CD8-positive, alpha-beta memory T cell (primary cell): ENCODE results near the gene PREX1. TPM values are rescaled to one million over a fixed set of nuclear protein-coding genes. Genes with fewer than 3 reads are reported as not detected.

Source experiments
- CTCF ChIA-PET: fragments of 350-600 bp; sonication (Branson Sonifier 250); formaldehyde crosslinking; loops from one replicate; lab custom pipeline; 2021; ENCODE audit warnings: antibody characterized with exemption; lab: Charles Lee
- POLR2A ChIA-PET: fragments of 350-600 bp; sonication (Branson Sonifier 250); formaldehyde crosslinking; loops from one replicate; lab custom pipeline; 2021; ENCODE audit warnings: antibody characterized with exemption; lab: Charles Lee
- DNase-seq, 5 donors: peaks; one replicate each; pipeline versions ENCODE4 v3.0.0 to v3.0.0-alpha.2; 2020 to 2022; ENCODE audit warnings: mixed read lengths in 1 of 5
- H3K27ac ChIP-seq: one replicate; pipeline ENCODE4 v1.7.0; 2013; ENCODE audit warnings: low read depth, mild to moderate bottlenecking, low read length, moderate library complexity
- H3K27me3 ChIP-seq: 2 replicates; pipeline ENCODE4 v1.7.0; 2013; ENCODE audit warnings: low read length, mild to moderate bottlenecking; ENCODE audit not compliant: insufficient read depth, poor library complexity, severe bottlenecking
- H3K36me3 ChIP-seq: 2 replicates; pipeline ENCODE4 v1.7.0; 2013; ENCODE audit warnings: mild to moderate bottlenecking, low read length, moderate library complexity; ENCODE audit not compliant: insufficient read depth
- H3K4me1 ChIP-seq: 2 replicates; pipeline ENCODE4 v1.7.0; 2013; ENCODE audit warnings: mild to moderate bottlenecking, low read length, moderate library complexity; ENCODE audit not compliant: insufficient read depth
- H3K4me3 ChIP-seq: 2 replicates; pipeline ENCODE4 v1.7.0; 2013; ENCODE audit warnings: mild to moderate bottlenecking, low read length
- H3K9me3 ChIP-seq: 2 replicates; pipeline ENCODE4 v1.7.0; 2013; ENCODE audit warnings: mild to moderate bottlenecking, low read length
- H3K27ac Mint-ChIP-seq, 8 donors: one replicate each; pipeline ENCODE4 v1.8.0; 2020 to 2021; ENCODE audit warnings: mixed read lengths in 8 of 8, mild to moderate bottlenecking in 6 of 8, inconsistent platforms in 3 of 8, moderate library complexity in 3 of 8
- H3K27me3 Mint-ChIP-seq, 2 donors: one replicate each; pipeline ENCODE4 v1.8.0; 2020 to 2021; ENCODE audit warnings: mixed read lengths in 2 of 2, mild to moderate bottlenecking in 1 of 2, moderate library complexity in 1 of 2
- H3K36me3 Mint-ChIP-seq, 3 donors: one replicate each; pipeline ENCODE4 v1.8.0; 2020 to 2021; ENCODE audit warnings: mixed read lengths in 3 of 3, inconsistent platforms in 1 of 3, mild to moderate bottlenecking in 1 of 3
- H3K4me1 Mint-ChIP-seq, 3 donors: one replicate each; pipeline ENCODE4 v1.8.0; 2020 to 2021; ENCODE audit warnings: mixed read lengths in 3 of 3, inconsistent platforms in 1 of 3, mild to moderate bottlenecking in 1 of 3
- H3K4me3 Mint-ChIP-seq, 7 donors: one replicate each; pipeline ENCODE4 v1.8.0; 2020 to 2021; ENCODE audit warnings: mixed read lengths in 7 of 7, mild to moderate bottlenecking in 6 of 7, moderate library complexity in 4 of 7, inconsistent platforms in 2 of 7
- H3K9me3 Mint-ChIP-seq, 5 donors: one replicate each; pipeline ENCODE4 v1.8.0; 2020 to 2022; ENCODE audit warnings: mixed read lengths in 5 of 5, mild to moderate bottlenecking in 3 of 5, moderate library complexity in 2 of 5, inconsistent platforms in 1 of 5
- polyA plus RNA-seq: library from polyadenylated mRNA; unstranded; fragments of 300-500 nt; fragmentation: Illumina TruSeq; gene quantifications from one replicate; pipeline ENCODE4 v1.2.3, GENCODE V29; 2021
- total RNA-seq, 2 experiments: library from RNA; stranded (reverse); gene quantifications; one replicate each; pipeline ENCODE4 v1.2.3, GENCODE V29; 2021

The PREX1 gene
- total and polyA plus RNA-seq, 3 experiments from 2014 or later, result 89.5 to 90.5 (median 90.0) TPM

DNA sequence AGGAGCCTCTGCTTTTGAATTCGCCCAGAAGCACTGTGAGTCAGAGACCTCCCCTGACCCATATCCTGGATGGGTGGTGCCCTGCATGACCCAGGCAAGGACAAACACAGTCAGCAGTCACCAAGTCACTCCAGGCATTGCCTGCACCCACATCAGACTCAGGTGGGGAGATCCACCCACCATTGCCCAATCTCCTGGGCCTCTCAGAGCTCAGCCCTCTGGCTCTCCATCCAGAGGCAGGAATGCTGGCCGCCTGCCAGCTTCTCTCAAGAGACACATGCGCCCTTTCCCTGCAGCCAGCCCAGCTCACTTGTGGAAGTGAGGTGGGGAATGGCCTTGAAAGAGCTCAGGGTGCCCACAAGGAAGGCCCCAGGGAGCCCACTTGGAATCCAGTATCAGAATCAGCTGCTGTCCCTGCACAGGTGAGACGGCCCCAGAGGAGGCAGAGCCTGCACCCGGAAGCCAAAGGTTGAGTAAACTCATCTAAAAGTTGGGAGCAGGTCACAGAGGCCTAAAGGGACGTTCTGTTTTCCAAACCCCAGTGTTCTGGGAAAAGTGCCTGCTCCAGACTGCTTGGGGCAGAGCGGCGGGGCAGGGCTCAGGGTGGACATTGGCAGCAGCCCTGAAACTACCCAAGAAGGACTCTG lies 129.8 kb downstream of the PREX1 start:
- POLR2A ChIA-PET, result no interaction called here

DNA sequence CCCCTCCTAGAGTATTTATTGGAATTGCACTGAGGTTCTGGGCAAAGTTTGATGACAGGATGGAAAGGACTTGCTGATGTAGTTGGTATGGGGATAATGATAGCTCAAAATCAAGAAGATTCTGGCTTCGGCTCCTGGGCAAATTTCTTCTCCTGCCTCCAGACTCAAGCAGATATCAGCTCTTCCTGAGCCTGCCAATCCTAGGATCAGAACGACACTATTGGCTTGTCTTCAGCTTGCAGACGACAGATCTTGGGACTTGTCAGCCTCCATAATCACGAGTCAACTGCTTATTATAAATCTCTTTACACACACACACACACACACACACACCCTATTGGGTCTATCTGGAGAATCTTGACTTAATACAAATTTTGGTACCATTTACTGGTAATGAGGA lies 131.1 kb downstream of the PREX1 start:
- Histone ChIP-seq H3K36me3 (peaks cover 40% of the 10 kb centered on the region), H3K4me3 (no peak overlapping the region), H3K4me1 (no peaks in the 10 kb centered on the region), H3K27ac (no peak overlapping the region), H3K9me3 (no peaks in the 10 kb centered on the region), H3K27me3 (no peaks in the 10 kb centered on the region)
- H3K27ac Mint-ChIP-seq, result peak overlapping the region in 4 of 8 donors; percentile 25 to 55 (median 42)
- H3K27me3 Mint-ChIP-seq, result peaks cover 0 to 5% of the 10 kb centered on the region in 2 donors
- POLR2A ChIA-PET, result no interaction called here
- no peaks in the 10 kb centered on the region for H3K9me3 Mint-ChIP-seq
- peak in 1 of 5 donors; percentile 7 for DNase-seq
- CTCF ChIA-PET, result interaction anchor here (0.9 to 1.8 kb wide), 2 partner anchors 12 to 39 kb away, joined by 3 to 6 read pairs; no protein-coding TSS in a partner anchor
- no peak overlapping the region for H3K4me3 Mint-ChIP-seq
- peaks cover 8 to 88% (median 23%) of the 10 kb centered on the region in 3 donors for H3K36me3 Mint-ChIP-seq
- H3K4me1 Mint-ChIP-seq, result peaks cover 50 to 65% (median 57%) of the 10 kb centered on the region in 3 donors

More for the DNA sequence above, 129.8 kb downstream of the PREX1 start:
- no peaks in the 10 kb centered on the region for H3K9me3 ChIP-seq
- no peaks in the 10 kb centered on the region for H3K4me1 ChIP-seq
- H3K4me3 ChIP-seq, result no peak overlapping the region
- DNase-seq, result peak in 1 of 5 donors; percentile 26
- Mint-ChIP-seq H3K36me3 (peaks cover 8 to 89% (median 23%) of the 10 kb centered on the region in 3 donors), H3K9me3 (no peaks in the 10 kb centered on the region), H3K27ac (peak overlapping the region in 6 of 8 donors; percentile 26 to 81 (median 40)), H3K27me3 (peaks cover 0 to 5% of the 10 kb centered on the region in 2 donors), H3K4me1 (peaks cover 50 to 71% (median 55%) of the 10 kb centered on the region in 3 donors), H3K4me3 (peak overlapping the region in 1 of 7 donors; percentile 48)
- no peaks in the 10 kb centered on the region for H3K27me3 ChIP-seq
- no peak overlapping the region for H3K27ac ChIP-seq
- H3K36me3 ChIP-seq, result peaks cover 41% of the 10 kb centered on the region
- CTCF ChIA-PET, result no interaction called here

DNA sequence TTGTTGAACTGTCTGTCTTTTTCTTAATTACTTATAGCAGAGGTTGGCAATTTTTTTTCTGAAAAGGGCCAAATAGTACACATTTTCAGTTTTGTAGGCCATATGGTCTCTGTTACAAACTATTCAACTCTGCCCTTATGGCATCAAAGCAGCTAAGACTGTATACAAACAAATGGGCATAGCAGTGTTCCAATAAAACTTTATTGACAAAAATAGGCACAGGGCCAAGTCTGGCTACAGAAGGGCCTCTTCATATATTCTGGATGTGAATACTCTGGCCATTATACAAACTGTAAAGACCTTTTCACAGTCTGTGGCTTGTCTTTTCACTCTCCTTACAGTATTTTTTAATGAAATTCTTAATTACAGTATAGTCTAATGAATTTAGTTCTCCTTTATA lies 132.1 kb downstream of the PREX1 start:
- POLR2A ChIA-PET, result no interaction called here
- Mint-ChIP-seq H3K4me3 (no peak overlapping the region), H3K27me3 (peaks cover 0 to 4% of the 10 kb centered on the region in 2 donors), H3K9me3 (no peaks in the 10 kb centered on the region), H3K4me1 (peaks cover 56 to 68% (median 61%) of the 10 kb centered on the region in 3 donors), H3K27ac (peak overlapping the region in 5 of 8 donors; percentile 25 to 82 (median 47)), H3K36me3 (peaks cover 8 to 88% (median 26%) of the 10 kb centered on the region in 3 donors)
- Histone ChIP-seq H3K4me1 (peaks cover 6% of the 10 kb centered on the region), H3K27me3 (no peaks in the 10 kb centered on the region), H3K36me3 (peaks cover 40% of the 10 kb centered on the region), H3K27ac (no peak overlapping the region), H3K4me3 (no peak overlapping the region), H3K9me3 (no peaks in the 10 kb centered on the region)
- CTCF ChIA-PET, result interaction anchor here (1.1 to 1.8 kb wide), 2 partner anchors 11 to 38 kb away, joined by 3 to 6 read pairs; no protein-coding TSS in a partner anchor
- no peak for DNase-seq

DNA sequence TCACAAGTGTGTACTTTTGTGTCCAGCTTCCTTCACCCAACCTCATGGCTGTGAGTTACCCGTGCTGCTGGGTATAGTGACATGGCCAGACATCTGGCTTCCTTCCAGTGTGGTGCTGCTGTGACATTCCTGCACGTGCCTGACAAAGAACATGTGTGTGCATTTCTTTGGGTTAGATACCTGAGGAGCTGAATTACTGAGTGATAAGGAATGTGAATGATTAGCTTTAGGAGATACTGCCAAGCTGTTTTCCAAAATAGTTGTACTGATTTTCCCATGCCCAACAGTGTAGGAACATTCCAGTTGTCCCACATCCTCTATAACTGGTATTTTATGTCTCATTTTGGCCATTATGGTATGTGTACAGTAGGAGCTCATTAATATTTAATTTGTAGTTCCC lies 132.5 kb downstream of the PREX1 start:
- Histone ChIP-seq H3K27ac (no peak overlapping the region), H3K9me3 (no peaks in the 10 kb centered on the region), H3K4me1 (peaks cover 11% of the 10 kb centered on the region), H3K4me3 (no peak overlapping the region), H3K27me3 (no peaks in the 10 kb centered on the region), H3K36me3 (peaks cover 41% of the 10 kb centered on the region)
- Mint-ChIP-seq H3K4me1 (peaks cover 58 to 69% (median 63%) of the 10 kb centered on the region in 3 donors), H3K27ac (peak overlapping the region in 4 of 8 donors; percentile 46 to 82 (median 51)), H3K4me3 (no peak overlapping the region), H3K36me3 (peaks cover 8 to 89% (median 26%) of the 10 kb centered on the region in 3 donors), H3K9me3 (no peaks in the 10 kb centered on the region), H3K27me3 (peaks cover 0 to 4% of the 10 kb centered on the region in 2 donors)
- no peak for DNase-seq
- ChIA-PET POLR2A (no interaction called here), CTCF (interaction anchor here (1.1 to 1.8 kb wide), 2 partner anchors 11 to 37 kb away, joined by 3 to 6 read pairs; no protein-coding TSS in a partner anchor)

DNA sequence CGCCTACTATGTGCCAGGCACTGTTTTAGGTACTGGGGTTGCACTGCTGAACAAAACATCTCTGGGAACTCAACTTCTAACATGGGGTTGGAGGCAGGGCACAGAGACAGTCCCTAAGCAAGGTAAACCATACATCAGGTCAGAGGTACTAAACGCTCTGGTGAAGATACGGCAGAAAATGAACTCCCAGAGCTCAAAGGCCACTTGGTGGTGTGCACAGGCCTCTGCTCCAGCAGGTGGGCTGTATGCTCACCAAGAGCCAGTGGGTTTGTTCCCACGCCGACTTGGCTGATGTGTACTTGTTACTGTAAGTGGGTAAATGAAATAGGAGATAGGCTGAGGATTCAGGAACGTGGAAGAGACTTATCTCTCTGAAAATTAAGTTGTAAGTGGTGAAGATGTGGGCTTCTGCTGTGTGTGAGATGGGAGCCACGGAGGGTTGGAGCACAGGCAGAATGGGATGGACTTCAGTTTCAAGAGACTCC lies 133.4 kb downstream of the PREX1 start:
- Mint-ChIP-seq H3K27me3 (peaks cover 0 to 3% of the 10 kb centered on the region in 2 donors), H3K4me1 (peaks cover 60 to 70% (median 63%) of the 10 kb centered on the region in 3 donors), H3K4me3 (no peak overlapping the region), H3K27ac (peak overlapping the region; percentile 29 to 91 (median 62)), H3K36me3 (peaks cover 1 to 90% (median 26%) of the 10 kb centered on the region in 3 donors), H3K9me3 (no peaks in the 10 kb centered on the region)
- DNase-seq, result no peak
- Histone ChIP-seq H3K4me1 (peaks cover 19% of the 10 kb centered on the region), H3K27ac (no peak overlapping the region), H3K27me3 (no peaks in the 10 kb centered on the region), H3K36me3 (peaks cover 33% of the 10 kb centered on the region), H3K9me3 (no peaks in the 10 kb centered on the region), H3K4me3 (no peak overlapping the region)
- POLR2A ChIA-PET, result no interaction called here
- CTCF ChIA-PET, result no interaction called here

DNA sequence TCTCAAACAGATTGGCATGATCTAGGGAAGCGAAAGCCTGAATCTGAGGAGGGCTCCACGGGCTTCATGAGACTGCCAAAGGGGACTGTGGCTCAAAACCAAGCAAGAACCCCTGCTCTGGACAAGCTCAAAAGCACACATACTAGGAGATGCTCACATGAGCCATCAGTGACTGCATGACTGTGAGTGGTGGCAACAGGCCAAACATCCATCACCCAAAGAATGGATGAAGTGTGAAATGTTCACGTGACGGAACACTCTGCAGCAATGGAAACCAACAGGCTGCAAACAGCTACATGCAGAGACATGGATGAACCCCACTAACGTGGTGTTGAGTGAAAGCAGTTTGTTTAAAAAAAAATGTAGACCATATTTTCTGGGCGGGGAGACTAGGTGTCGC lies 136.3 kb downstream of the PREX1 start:
- Mint-ChIP-seq H3K36me3 (peaks cover 0 to 91% (median 20%) of the 10 kb centered on the region in 3 donors), H3K4me3 (no peak overlapping the region), H3K4me1 (peaks cover 52 to 62% (median 60%) of the 10 kb centered on the region in 3 donors), H3K27me3 (peaks cover 0 to 8% of the 10 kb centered on the region in 2 donors), H3K9me3 (no peaks in the 10 kb centered on the region), H3K27ac (peak overlapping the region in 3 of 8 donors; percentile 5 to 83 (median 37))
- H3K4me1 ChIP-seq, result peaks cover 19% of the 10 kb centered on the region
- no peak for DNase-seq
- no peaks in the 10 kb centered on the region for H3K27me3 ChIP-seq
- H3K36me3 ChIP-seq, result peaks cover 27% of the 10 kb centered on the region
- H3K9me3 ChIP-seq, result no peaks in the 10 kb centered on the region
- ChIA-PET POLR2A (no interaction called here), CTCF (interaction anchor here (1.4 kb wide), 1 partner anchor 34 kb away, joined by 3 read pairs; no protein-coding TSS in a partner anchor)
- H3K4me3 ChIP-seq, result no peak overlapping the region
- no peak overlapping the region for H3K27ac ChIP-seq

DNA sequence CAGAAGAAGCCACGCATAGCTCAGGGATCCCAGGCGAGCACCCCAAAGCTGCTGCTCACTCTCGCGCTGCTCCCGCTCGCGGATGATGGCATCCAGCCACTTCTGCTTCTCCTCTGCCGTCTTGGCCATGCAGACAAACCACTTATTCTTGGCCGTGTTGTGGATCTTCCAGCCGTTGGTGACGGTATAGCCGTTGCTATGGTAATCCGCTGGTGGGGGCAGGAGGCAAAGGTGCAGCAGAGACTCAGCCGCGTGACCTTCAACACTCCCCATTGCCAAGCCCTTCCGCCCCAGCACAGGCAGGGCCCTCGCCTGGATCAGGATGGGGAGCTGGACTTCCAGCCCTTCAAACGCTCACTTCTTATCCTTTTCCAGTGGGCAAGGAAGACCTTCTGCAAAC lies 136.9 kb downstream of the PREX1 start:
- H3K27ac Mint-ChIP-seq, result peak overlapping the region in 7 of 8 donors; percentile 37 to 92 (median 67)
- H3K27ac ChIP-seq, result no peak overlapping the region

More for the DNA sequence above, 136.9 kb downstream of the PREX1 start:
- H3K4me3 Mint-ChIP-seq, result peak overlapping the region in 4 of 7 donors; percentile 6 to 84 (median 50)
- ChIA-PET CTCF (interaction anchor here (1.4 kb wide), 1 partner anchor 33 kb away, joined by 3 read pairs; no protein-coding TSS in a partner anchor), POLR2A (no interaction called here)
- H3K27me3 Mint-ChIP-seq, result peaks cover 0 to 10% of the 10 kb centered on the region in 2 donors
- DNase-seq, result no peak
- H3K36me3 Mint-ChIP-seq, result peaks cover 0 to 91% (median 17%) of the 10 kb centered on the region in 3 donors
- no peaks in the 10 kb centered on the region for H3K9me3 ChIP-seq
- no peaks in the 10 kb centered on the region for H3K27me3 ChIP-seq
- peaks cover 19% of the 10 kb centered on the region for H3K4me1 ChIP-seq
- no peaks in the 10 kb centered on the region for H3K9me3 Mint-ChIP-seq
- H3K4me3 ChIP-seq, result no peak overlapping the region
- peaks cover 48 to 59% (median 54%) of the 10 kb centered on the region in 3 donors for H3K4me1 Mint-ChIP-seq
- peaks cover 23% of the 10 kb centered on the region for H3K36me3 ChIP-seq
